ENCODE data around the gene ALAD.
"Not testable (repeated sequence)": the region's sequence is repeated elsewhere in the genome, so short reads cannot be mapped to it uniquely, and the experiment has no call there.

The ALAD gene

DNA sequence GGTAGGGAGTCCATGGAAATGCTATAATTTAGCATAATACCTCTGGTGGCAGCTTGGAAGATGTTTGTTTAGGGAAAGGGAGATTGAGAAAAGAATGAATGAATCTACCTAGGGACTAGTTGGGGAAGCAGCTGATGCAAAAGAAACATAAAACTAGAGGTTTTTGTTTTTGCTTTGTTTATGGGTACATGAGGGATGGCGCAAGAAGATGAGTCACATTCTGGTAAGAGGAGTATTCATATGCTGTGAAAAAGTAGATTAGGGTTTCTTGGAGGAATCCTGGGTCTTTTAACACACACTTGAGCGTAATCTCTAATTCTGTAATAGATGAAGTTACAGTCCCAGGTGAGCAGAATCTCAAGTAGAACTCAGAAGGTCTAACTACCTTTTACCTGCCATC is 26.5 kb upstream of the ALAD start:
- no peaks in the 10 kb centered on the region for H4K20me1 ChIP-seq
- H3K27ac ChIP-seq: no peak overlapping the region
- no peaks in the 10 kb centered on the region for H3K9me3 ChIP-seq (replicated peaks in 1 of 11)
- H3K4me2 ChIP-seq: peak overlapping the region in 3 of 11 experiments; percentile 4 to 39 (median 34); a peak in 4 of 22 replicates
- no peaks in the 10 kb centered on the region for H3K36me3 ChIP-seq
- H3K9ac ChIP-seq: no peak overlapping the region
- H3K4me3 ChIP-seq: no peak overlapping the region
- peaks cover 0 to 10% (median 0%) of the 10 kb centered on the region in 10 experiments; a peak in 7 of 20 replicates for H3K4me1 ChIP-seq
- no peaks in the 10 kb centered on the region for H3K27me3 ChIP-seq
- no peak for TF ChIP-seq Cebpa-rat (IDR thresholded peaks at IDR 0.05)

DNA sequence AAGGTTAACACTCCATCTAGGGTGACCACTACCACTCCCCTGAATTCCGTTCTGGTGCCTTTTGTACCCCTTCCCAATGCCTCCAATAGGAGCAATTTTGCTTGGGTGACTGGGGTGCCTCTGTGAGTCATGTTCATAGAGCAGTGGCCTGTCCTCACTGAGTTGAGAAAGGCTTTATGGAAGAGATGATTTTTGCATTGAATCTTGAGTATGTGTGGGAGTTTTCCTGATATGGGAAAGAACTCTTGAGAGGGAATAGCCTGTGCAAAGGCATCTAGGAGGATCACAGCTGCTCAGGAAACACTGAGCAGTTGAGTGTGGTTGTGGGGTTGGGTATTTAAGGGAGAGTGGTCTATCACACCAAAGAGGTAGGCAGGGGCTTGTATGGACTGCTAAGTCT is 25.6 kb upstream of the ALAD start:
- H3K36me3 ChIP-seq: no peaks in the 10 kb centered on the region
- no peak overlapping the region for H3K4me3 ChIP-seq
- H4K20me1 ChIP-seq: no peaks in the 10 kb centered on the region
- H3K27ac ChIP-seq: no peak overlapping the region
- peaks cover 0 to 10% (median 0%) of the 10 kb centered on the region in 10 experiments; a peak in 7 of 20 replicates for H3K4me1 ChIP-seq
- H3K27me3 ChIP-seq: no peaks in the 10 kb centered on the region
- H3K9me3 ChIP-seq (replicated peaks in 1 of 11): no peaks in the 10 kb centered on the region
- TF ChIP-seq Cebpa-rat (IDR thresholded peaks at IDR 0.05): no peak
- H3K4me2 ChIP-seq: no peak overlapping the region
- no peak overlapping the region for H3K9ac ChIP-seq

DNA sequence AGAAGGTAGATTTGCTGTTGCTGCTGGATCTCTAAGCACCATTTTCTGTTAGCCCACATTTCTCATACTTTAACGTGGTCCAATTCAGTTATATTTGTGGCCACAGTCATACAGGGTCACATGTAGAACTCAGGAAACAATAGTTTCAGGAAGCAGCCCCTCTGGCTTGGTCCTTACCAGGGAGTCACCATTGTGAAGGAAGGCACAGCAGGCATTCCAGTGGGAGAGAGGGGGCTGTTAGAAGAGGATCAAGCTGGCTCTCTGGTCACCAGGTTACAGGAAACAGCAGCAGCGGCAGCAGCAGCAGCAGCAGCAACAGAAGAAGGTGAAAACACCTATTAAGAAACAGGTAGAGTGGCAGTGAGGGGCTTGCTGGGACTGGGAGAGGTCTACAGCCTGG is 24.0 kb upstream of the ALAD start:
- Histone ChIP-seq H3K27ac (no peak overlapping the region), H3K36me3 (no peaks in the 10 kb centered on the region), H4K20me1 (no peaks in the 10 kb centered on the region), H3K9ac (no peak overlapping the region), H3K27me3 (no peaks in the 10 kb centered on the region), H3K4me3 (no peak overlapping the region), H3K9me3 (replicated peaks in 1 of 11) (no peaks in the 10 kb centered on the region), H3K4me1 (peaks cover 0 to 10% (median 0%) of the 10 kb centered on the region in 10 experiments; a peak in 7 of 20 replicates), H3K4me2 (peak overlapping the region in 1 of 11 experiments; percentile 3; a peak in 1 of 22 replicates)
- no peak for TF ChIP-seq Cebpa-rat (IDR thresholded peaks at IDR 0.05)

DNA sequence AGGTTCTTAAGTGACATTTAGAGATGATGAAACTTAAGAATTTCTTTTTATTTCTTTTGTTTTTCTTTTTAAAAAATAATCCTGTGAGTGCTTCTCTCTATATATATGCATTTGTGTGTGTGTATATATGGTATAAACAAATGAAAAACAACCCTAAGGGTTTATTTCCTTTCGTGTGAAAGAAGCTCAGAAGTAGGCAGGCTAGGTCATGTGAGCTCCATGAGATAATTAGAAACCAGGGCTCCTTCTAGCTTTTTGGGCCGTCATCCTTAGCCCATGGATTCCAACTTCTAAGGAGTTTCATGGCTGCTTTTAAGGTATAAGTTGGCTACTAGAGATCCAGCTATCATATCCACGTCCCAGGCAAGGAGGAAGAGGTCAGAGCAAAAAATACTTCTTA is 20.6 kb upstream of the ALAD start:
- H3K27me3 ChIP-seq: no peaks in the 10 kb centered on the region
- no peak for TF ChIP-seq Cebpa-rat (IDR thresholded peaks at IDR 0.05)

DNA sequence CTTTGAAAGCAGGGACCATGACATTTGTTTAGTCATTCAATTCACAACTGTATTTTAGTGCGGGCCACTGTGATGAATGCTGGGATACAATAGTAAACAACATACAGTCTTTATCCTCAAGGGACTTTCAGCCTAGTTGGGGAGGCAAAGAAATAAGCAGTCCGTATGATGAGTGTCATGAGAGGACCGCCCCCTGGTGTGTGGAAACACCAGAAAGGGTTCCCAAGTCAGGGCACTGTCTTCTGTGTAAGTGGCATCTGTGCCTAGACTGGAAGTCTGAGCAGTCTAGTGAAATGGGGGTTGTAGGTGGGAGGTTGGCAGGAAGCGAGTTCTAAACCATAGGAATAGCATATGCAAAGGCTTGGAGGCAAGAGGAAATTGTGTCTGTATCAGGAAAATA is 16.3 kb upstream of the ALAD start:
- Histone ChIP-seq H3K9me3 (replicated peaks in 1 of 11) (no peaks in the 10 kb centered on the region), H3K4me3 (no peak overlapping the region), H3K9ac (no peak overlapping the region), H4K20me1 (no peaks in the 10 kb centered on the region), H3K36me3 (no peaks in the 10 kb centered on the region), H3K27me3 (no peaks in the 10 kb centered on the region), H3K4me1 (peaks cover 14 to 28% (median 19%) of the 10 kb centered on the region in 10 experiments), H3K27ac (peak overlapping the region in 4 of 11 experiments; percentile 68 to 90 (median 86); a peak in 5 of 22 replicates), H3K4me2 (peak overlapping the region in 7 of 11 experiments; percentile 3 to 72 (median 44); a peak in 8 of 22 replicates)
- no peak for TF ChIP-seq Cebpa-rat (IDR thresholded peaks at IDR 0.05)

More for the DNA sequence above, 20.6 kb upstream of the ALAD start:
- H3K9me3 ChIP-seq (replicated peaks in 1 of 11): no peaks in the 10 kb centered on the region
- peaks cover 2 to 15% (median 8%) of the 10 kb centered on the region in 10 experiments for H3K4me1 ChIP-seq
- H3K27ac ChIP-seq: no peak overlapping the region
- H3K4me2 ChIP-seq: no peak overlapping the region
- no peak overlapping the region for H3K4me3 ChIP-seq
- H3K9ac ChIP-seq: no peak overlapping the region
- H3K36me3 ChIP-seq: no peaks in the 10 kb centered on the region
- no peaks in the 10 kb centered on the region for H4K20me1 ChIP-seq

DNA sequence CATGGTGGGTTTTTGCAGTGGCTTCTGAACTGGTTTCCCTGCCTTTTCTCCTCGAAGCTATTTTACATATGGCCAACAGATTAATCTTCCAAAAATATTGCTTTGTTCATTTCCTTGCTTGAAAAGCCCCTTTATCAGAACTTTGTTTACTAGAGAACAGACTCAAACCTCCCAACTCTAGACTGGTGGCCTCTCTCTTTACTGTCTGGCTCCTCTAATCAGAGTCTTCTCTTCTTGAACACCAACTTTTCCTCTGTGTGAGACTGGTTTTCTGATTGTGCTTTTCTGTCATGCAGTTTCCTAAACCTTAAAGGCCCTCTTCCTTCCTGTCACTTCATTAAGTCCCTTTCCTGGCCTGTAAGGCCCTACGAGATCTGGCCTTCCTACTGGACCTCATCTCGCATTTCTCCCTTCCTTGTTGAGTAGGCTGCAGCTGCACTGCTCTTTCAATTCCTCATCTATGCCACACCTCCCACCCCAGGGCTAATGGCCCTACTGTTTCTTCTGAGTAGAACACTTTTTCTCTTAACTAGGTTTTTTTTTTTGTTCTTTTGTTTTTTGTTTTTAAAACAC is 15.2 kb upstream of the ALAD start:
- no peaks in the 10 kb centered on the region for H3K27me3 ChIP-seq
- H3K4me2 ChIP-seq: peak overlapping the region; percentile 37 to 72 (median 54)
- peak overlapping the region; percentile 15 to 90 (median 74); a peak in 19 of 22 replicates for H3K27ac ChIP-seq
- peaks cover 22 to 36% (median 27%) of the 10 kb centered on the region in 10 experiments for H3K4me1 ChIP-seq
- H3K9ac ChIP-seq: peak overlapping the region in 7 of 11 experiments; percentile 29 to 74 (median 62); a peak in 14 of 22 replicates
- no peaks in the 10 kb centered on the region for H3K9me3 ChIP-seq (replicated peaks in 1 of 11)
- H3K36me3 ChIP-seq: no peaks in the 10 kb centered on the region
- H4K20me1 ChIP-seq: no peaks in the 10 kb centered on the region
- no peak overlapping the region for H3K4me3 ChIP-seq
- TF ChIP-seq Cebpa-rat (IDR thresholded peaks at IDR 0.05): no peak

DNA sequence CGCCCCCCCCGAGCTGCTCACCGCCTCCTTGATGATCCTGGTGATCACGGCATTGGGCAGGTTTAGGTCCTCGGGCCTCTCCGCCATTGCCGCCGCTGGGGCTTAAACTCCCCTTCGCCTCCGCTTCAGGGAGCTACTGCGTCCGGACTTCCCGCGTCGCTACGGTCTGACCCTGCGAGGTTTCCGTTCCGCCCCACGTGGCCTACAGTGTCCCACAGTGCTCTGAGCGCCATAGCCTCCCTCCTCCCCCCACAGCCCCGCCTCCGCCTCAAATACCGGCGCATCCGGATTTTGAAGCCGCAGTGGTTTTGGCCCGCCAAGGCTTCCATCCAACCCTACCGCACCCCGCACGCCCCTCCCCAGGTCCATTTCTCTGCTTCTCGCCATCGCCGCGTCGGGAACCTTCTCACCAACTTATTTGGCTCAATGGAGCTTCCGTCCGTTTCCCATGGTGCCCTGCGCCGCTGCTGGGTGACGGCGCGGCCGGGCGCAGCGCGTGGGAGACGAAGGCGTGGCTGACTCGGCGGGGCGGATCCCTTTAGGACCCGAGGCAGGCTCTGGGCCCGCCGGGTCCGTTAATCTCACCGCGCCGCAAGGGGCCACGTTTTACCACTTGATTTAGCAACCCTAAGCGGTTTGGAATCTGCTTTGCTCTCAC is 9.3 kb upstream of the ALAD start, which contains the start of the genes C9orf43 and POLE3:
C9orf43 (plus strand) TSS at position 541 of the 658 bp plus-strand sequence. CDS start 2,747 bp downstream, outside the sequence.
POLE3 (minus strand) TSS at position 469 of the 658 bp plus-strand sequence; CDS start at position 87, 382 bp downstream.
- Histone ChIP-seq H3K4me1 (peaks cover 43 to 49% (median 48%) of the 10 kb centered on the region in 10 experiments), H3K9me3 (replicated peaks in 1 of 11) (no peaks in the 10 kb centered on the region), H3K4me3 (peak within 1 kb of the TSS; percentile 82 to 100 (median 96)), H3K36me3 (peaks cover 21 to 40% (median 26%) of the 10 kb centered on the region in 11 experiments), H4K20me1 (peaks cover 0 to 37% (median 0%) of the 10 kb centered on the region in 11 experiments; a peak in 9 of 22 replicates), H3K4me2 (peak within 1 kb of the TSS; percentile 81 to 97 (median 87)), H3K27me3 (no peaks in the 10 kb centered on the region), H3K27ac (peak within 1 kb of the TSS; percentile 90 to 99 (median 97)), H3K9ac (peak within 1 kb of the TSS; percentile 90 to 99 (median 98))
- TF ChIP-seq Cebpa-rat (IDR thresholded peaks at IDR 0.05): peak in 7 of 11 experiments; percentile 23 to 86 (median 64); a peak in 12 of 22 replicates

DNA sequence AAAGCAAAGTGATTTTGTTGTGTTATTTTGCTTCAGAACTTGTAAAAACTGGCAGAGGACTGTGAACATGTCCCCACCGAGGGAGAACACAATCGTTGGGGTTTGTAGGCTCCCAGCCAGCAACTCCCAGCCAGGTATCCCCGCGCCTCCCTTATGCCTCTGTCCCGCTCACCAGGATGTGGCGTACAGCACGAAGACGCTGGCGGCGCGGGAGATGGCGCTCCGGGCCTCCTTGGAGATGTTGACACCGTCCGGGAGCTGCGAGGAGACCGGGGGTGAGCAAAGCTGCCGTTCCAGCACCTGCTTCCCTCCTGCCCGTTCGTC is 8.8 kb upstream of the ALAD start:
- H4K20me1 ChIP-seq: peaks cover 0 to 37% (median 0%) of the 10 kb centered on the region in 11 experiments; a peak in 9 of 22 replicates
- H3K4me2 ChIP-seq: peak overlapping the region; percentile 81 to 97 (median 87)
- no peaks in the 10 kb centered on the region for H3K27me3 ChIP-seq
- TF ChIP-seq Cebpa-rat (IDR thresholded peaks at IDR 0.05): no peak
- H3K4me1 ChIP-seq: peaks cover 48 to 54% (median 53%) of the 10 kb centered on the region in 10 experiments
- no peaks in the 10 kb centered on the region for H3K9me3 ChIP-seq (replicated peaks in 1 of 11)
- H3K27ac ChIP-seq: peak overlapping the region; percentile 90 to 99 (median 97)
- H3K36me3 ChIP-seq: peaks cover 21 to 40% (median 26%) of the 10 kb centered on the region in 11 experiments
- peak overlapping the region; percentile 82 to 100 (median 96) for H3K4me3 ChIP-seq
- H3K9ac ChIP-seq: peak overlapping the region; percentile 90 to 99 (median 98)

DNA sequence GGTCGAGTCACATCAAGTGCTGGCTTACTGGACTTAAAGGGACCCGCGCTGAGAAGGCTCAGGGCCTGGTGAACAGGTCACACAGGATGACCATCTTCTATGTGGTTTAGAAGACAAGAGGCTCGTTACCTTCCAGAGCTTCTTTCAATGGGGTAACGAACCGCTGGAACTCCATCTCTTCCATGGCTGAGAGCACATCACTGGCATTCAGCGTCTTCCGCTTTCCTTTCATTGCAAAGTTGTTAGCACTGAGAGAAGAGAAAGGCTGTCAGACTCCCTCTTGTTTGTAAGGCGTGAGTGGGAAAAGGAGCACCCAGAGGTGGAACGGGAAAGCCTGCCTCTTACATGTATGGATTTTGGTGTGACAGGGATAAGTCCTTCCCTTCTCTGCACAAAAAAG is 8.4 kb upstream of the ALAD start:
- H4K20me1 ChIP-seq: peaks cover 0 to 37% (median 0%) of the 10 kb centered on the region in 11 experiments; a peak in 9 of 22 replicates
- peaks cover 51 to 58% (median 56%) of the 10 kb centered on the region in 10 experiments for H3K4me1 ChIP-seq
- peak overlapping the region; percentile 81 to 97 (median 87) for H3K4me2 ChIP-seq
- no peaks in the 10 kb centered on the region for H3K27me3 ChIP-seq
- TF ChIP-seq Cebpa-rat (IDR thresholded peaks at IDR 0.05): no peak
- H3K9me3 ChIP-seq (replicated peaks in 1 of 11): no peaks in the 10 kb centered on the region
- H3K27ac ChIP-seq: peak overlapping the region; percentile 90 to 99 (median 97)
- peak overlapping the region; percentile 82 to 100 (median 96) for H3K4me3 ChIP-seq
- H3K36me3 ChIP-seq: peaks cover 21 to 40% (median 26%) of the 10 kb centered on the region in 11 experiments
- peak overlapping the region; percentile 90 to 99 (median 98) for H3K9ac ChIP-seq

DNA sequence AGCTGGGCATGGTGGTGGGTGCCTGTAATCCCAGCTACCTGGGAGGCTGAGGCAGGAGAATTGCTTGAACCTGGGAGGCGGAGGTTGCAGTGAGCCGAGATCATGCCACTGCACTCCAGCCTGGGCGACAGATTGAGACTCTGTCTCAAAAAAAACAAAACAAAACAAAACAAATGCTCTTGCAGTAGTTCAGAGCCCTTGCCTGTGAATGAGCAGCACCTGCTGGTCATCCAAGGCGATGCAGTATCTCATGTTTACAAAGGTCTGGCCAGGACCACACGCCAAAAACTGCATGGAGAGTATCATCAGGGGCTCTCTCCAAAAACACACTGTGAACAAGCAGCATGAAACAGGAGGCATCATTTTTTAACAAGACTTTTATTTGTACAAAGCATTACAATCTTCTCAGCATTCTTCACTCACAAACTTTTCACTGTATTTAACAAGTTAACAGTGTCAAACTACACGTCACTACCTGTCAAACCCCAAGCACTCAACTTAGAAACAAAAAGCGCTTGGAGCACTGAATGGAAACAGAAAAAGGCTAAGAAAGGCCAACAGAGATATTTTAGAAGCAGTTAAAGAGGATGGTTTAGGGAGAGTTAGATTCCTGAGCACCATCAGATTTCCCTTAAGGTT is 5.9 kb upstream of the ALAD start:
- peaks cover 21 to 40% (median 26%) of the 10 kb centered on the region in 11 experiments for H3K36me3 ChIP-seq
- not testable (repeated sequence) for H3K9me3 ChIP-seq (replicated peaks in 1 of 11); H3K27me3 ChIP-seq; H3K4me3 ChIP-seq
- H4K20me1 ChIP-seq: peaks cover 0 to 37% (median 0%) of the 10 kb centered on the region in 11 experiments; a peak in 9 of 22 replicates
- peak overlapping the region in 8 of 11 experiments; percentile 2 to 97 (median 58); a peak in 8 of 22 replicates for H3K27ac ChIP-seq
- H3K9ac ChIP-seq: peak overlapping the region; percentile 90 to 99 (median 98); a peak in 18 of 22 replicates
- H3K4me2 ChIP-seq: peak overlapping the region; percentile 14 to 94 (median 86); a peak in 18 of 22 replicates
- peaks cover 63 to 82% (median 75%) of the 10 kb centered on the region in 10 experiments for H3K4me1 ChIP-seq

DNA sequence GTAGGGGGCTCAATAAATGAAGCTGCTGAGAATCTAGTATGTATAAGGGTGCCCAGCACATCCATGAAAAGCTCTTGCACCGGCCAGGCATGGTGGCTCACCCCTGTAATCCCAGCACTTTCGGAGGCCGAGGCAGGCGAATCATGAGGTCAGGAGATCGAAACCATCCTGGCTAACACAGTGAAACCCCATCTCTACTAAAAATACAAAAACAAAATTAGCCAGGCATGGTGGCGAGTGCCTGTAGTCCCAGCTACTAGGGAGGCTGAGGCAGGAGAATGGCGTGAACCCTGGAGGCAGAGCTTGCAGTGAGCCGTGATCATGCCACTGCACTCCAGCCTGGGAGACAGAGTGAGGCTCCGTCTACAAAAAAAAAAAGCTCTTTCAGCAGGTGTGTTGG is 5.3 kb upstream of the ALAD start:
- not testable (repeated sequence) for H3K9me3 ChIP-seq (replicated peaks in 1 of 11); H3K27me3 ChIP-seq; H3K4me3 ChIP-seq
- Histone ChIP-seq H3K4me1 (peaks cover 62 to 81% (median 74%) of the 10 kb centered on the region in 10 experiments), H3K4me2 (peak overlapping the region in 8 of 11 experiments; percentile 10 to 94 (median 58); a peak in 9 of 22 replicates), H3K36me3 (peaks cover 21 to 40% (median 26%) of the 10 kb centered on the region in 11 experiments), H3K27ac (peak overlapping the region in 7 of 11 experiments; percentile 13 to 84 (median 62); a peak in 12 of 22 replicates), H4K20me1 (peaks cover 0 to 37% (median 0%) of the 10 kb centered on the region in 11 experiments; a peak in 9 of 22 replicates), H3K9ac (peak overlapping the region in 7 of 11 experiments; percentile 3 to 98 (median 28); a peak in 7 of 22 replicates)
